Stimulated activated CD4-positive, alpha-beta T cell treated with anti-CD3 and anti-CD28 coated beads, Interleukin-2, amount 100 ng/mL, for 48 hours (primary cell): ENCODE data around the gene COBL.
"Not testable (repeated sequence)": the region's sequence is repeated elsewhere in the genome, so short reads cannot be mapped to it uniquely, and the experiment has no call there.

ENCODE experiments used
- DNase-seq, 2 donors: peaks; one replicate each; pipeline ENCODE4 v3.0.0-alpha.2; 2020

COBL gene

DNA sequence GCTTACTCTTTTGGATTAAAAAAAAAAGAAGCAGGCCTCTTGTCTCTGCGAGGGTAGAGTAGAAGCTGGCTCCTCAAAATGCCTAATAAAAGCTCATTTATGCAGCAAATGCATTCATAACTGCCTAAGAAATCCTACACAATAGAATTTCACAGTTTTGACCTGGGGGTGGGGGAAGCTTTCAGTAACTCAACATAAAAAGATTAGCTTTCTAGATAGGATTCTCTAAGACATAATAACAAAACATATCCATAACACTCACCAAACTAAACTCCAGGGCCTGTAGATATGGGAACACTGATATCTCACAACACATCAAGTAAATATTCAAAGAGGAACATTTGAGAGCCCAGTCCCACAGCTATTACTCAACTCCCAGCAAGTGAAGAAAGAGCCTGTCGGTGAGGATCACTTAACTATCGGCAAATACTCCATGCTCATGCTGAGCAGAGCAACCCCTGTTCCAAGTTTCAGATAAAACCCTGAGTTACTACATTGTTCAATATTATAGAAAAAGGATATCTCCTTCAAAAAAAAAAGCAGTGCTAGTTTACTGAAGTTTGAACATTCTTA lies 88.1 kb downstream of the COBL start:
- no peak for DNase-seq

DNA sequence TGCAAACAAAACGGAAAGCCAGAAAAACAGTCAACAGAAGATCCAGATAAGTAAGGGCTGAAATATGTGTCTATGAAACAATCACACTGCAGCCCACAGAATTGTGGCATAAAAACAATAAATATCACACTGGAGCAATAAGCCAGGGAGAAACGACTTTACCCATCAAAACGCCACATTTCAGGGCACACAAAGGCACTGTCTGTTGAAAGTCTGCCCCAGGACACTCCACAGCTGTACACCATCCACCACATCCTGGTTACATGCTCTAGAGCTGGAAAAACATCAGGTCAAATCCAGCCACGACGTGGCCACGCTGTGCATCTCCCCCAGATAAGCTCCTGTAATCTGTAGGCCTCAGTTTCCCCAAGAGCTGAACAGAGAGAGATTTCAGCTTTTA lies 88.7 kb downstream of the COBL start:
- DNase-seq, result no peak

DNA sequence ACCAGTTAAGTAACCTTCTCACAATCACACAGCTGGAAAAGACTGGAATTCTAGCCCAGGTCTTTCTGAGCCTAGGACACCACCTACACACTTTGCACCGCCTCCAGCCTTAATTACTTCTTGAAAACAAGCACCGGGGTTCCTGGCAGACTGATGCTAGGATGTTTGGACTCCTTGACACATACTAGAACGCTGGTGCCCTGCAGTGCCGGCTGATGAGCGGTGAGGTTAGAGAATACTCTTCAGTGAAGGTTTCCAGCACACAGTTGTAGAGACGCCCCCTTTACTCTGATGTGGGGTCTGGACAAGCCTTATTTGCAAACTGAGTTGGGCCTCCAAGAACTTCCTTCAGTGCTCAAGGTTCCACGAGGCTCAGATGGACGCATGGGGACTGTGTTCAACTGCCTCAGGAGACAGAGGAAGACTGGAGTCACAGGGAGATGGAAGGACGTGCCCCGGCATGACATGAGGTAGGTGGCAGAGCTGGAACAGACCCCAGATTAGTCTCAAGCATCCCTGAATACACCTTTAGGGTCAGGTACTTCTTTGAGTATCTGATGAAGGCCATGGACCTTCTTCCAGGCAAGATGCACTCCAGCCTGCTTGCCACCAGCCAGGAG lies 89.6 kb downstream of the COBL start:
- no peak for DNase-seq

DNA sequence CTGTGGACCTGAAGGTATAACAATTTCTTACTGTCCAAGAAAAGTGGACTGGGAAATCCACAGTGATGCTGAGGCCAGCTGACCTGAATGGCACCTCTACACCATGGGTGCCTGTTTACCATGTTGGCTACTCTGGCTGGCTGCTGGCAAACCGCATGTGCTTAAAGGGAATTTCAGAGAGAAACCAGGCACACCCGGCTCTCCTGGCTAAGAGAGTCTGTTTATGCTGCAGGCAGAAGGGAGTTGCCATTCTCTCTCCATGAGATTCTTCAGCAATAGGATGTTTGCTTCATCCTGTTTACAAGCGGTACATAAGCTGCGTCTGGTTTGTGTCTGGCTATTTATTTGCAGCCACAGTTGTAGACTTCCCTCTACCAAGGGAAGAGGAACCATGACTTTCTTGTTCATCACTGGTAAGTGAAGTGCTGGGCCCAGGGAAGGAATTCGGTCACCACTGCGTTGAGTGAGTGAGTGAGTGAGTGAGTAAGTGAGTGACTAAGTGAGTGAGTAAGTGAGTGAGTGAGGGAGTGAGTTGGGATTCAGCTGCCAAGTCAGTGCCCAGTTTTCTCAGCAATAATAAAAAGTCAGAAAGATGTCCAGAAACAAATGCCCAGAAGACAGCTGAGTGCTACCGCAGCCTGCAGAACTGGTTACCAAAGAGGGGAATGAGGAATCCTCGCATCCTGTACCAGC lies 90.4 kb downstream of the COBL start:
- DNase-seq, result no peak

DNA sequence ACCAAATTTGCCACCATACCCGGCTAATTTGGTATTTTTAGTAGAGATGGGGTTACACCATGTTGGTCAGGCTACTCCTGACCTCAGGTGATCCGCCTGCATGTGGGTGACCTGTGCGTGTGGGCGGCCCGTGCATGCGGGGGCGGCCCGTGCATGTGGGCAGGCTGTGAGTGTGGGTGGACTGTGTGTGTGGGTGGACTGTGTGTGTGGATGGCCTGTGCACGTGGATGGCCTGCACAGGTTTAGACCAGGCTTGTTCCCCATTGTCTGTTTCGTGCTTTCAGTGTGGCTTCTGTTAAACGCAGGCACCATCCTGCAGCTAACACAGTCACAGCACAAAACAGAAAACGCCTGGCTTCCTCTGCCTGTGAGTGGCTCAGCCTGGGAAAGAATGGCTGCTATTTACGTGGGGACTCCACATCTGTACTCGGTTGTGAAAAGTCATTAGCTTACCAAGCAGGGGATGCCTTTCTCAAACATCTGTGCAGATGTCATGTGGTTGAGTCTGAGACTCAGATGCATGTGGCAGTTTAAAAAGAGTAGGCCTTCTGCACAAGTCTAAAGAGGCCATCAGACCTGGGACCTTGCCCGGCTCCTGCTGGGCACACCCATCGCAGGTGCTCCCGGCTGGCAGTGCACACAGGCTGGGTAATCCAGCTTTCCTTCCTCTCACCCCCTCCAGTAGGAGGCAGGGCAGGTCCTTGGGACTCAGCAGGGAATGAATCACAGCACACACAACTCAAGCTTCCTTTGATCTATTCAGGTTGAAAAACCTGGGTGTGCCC lies 91.6 kb downstream of the COBL start:
- no peak for DNase-seq

DNA sequence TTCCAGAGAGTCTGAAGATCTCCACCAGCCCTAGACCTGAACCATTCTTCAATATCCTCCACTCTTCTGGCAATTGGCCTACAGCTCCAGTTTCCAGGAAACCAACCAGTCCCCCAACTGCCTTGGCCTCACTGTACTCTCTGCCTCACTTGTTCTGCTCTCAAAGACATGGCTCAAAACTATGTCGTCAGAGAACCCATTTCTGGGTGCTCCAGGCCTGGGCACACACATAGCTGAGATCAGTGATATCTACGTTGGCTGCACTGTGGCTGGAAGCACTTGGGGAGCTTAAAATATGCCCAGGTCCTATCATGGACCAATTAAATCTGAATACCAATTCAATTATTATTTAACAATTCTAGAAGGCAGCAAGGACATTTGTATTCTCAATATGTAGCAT lies 93.1 kb downstream of the COBL start:
- DNase-seq, result no peak

DNA sequence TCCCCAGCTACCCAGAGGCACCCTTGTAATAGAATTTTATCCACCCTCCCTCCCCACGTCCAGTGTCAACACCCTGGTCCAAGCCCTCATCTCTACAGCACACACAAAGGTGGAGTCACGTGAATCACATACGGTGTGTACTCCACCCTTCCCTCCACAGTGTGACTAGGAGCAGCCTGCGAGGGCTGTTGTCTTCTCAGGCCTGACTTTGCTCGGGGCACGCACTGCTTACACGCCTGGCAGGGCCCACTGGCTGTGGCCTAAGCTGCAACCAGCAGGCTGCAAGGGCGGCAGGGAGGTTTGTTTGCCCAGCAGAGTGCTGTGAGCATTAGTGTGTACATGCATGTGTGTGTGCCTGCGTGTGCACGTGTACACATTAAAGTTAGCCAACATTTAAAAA lies 93.7 kb downstream of the COBL start:
- no peak for DNase-seq

DNA sequence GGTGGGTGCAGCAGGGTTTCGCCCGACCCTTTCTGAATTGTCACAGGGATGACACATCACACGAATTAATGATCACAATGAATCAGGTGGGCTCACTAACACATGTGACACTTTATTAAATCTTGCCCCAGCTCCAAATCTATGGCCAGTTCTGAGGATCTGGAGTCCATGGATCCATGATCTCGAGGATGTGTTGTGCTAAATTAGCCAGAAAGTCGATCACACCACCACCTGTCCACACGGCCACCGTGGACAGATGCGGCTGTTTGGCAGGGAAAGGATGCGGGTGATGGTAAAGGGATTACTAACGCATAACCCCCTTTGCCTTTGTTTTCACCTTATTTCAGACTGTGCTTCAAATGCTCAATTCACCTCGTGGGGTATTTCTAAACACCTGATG lies 96.4 kb downstream of the COBL start:
- DNase-seq, result no peak

DNA sequence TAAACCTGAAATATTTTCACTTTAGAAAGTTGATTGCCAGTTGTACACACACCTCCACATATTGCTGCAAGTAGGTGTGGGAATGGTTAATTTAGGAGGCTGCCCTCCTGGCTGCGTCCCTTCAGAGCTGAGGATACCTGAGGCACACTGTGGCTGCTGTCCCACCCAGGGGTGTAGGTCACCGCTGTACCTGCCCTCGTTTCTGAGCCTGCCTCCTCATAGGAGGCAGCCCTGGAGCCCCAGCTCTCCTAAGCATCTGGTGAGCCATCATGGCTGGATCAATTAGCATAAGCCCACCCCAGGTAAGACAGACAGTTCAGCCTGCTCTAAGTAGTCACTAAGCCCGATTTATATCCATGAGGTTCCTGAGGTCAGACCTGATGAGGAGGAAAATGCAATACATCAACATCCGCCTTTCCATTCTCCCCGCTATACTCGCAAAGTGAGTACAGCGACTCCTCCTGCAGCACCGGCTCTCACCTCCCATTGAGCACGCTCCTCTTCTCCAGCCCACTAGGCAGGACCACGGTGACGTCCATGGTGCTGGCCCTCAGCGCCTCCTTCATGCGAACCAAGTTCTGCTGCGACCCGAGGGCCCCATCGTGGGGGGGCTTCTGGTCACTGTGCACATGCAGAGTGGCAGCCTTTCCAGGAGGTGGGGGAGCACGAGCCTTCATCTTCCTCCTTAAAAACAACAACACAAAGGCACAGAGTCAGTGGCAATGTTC lies 97.2 kb downstream of the COBL start:
- no peak for DNase-seq

DNA sequence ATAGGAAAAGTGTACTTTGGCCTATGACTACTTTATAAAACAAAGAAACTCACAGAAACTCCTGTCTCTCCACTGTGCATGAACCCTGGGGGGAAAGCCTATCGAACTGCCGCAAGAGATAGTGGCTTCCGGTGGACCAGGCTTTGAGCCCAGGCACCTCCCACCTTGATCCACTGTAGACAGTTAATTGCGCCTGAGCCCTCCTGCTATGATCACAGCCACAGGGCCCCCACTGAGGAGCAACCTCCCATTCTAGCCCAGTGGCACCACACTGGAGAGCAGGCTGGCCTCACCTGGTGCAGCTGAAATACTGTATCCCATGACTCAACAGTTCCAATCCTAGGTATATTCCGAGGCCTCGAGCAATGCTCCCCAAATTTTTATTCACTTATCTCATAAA lies 98.8 kb downstream of the COBL start:
- DNase-seq, result no peak

DNA sequence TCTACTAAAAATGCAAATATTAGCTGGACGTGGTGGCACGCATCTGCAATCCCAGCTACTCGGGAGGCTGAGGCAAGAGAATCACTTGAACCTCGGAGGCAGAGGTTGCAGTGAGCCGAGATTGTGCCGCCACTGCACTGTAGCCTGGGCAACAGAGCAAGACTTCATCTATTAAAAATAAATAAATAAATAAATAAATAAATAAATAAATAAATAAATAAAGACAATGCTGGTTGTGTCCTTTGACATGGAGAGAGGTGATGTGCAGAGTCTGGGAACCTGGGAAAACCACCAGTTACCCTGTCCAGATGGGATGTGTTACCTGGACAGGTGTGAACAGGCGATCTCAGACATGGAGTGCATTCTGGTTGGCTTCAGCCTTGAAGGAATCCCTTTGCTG lies 102.5 kb downstream of the COBL start:
- no peak for DNase-seq

DNA sequence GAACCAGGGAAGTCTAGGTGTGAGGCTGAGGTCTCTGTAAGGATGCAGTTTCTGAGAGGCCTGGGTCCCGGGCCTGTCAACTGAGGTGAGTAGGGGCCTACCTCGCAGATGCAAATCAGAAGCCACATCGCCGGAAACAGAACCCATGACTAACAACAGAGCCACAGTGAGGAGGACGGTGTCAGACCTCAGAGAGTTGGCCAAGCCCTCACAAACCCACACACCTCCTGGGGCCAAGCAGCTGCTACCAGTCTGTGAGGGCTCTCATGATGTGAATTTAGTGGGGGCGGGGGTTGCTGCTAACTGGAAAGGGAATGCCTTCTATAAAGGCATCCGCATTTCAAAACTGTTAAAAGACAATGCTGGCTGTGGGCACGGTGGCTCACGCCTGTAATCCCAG lies 103.0 kb downstream of the COBL start:
- DNase-seq, result no peak

DNA sequence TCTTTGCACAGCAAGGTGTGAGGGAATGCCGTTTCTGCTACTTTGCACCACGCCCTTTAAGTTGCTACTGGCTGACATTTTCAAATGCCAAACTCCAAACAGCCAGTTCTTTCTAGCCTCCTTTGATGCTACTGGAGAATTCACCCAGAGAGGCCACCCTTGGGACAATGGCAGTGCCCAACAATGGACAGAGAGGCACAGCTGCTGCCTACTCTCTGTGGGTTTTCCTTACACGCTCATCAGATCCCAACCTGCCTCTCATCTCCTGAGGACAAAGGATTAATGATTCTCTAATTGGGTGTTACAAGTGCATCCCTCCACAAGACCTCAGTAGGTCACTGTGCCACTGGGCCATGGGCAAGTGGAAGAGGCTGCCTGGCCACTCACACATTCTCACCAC lies 105.8 kb downstream of the COBL start:
- no peak for DNase-seq

DNA sequence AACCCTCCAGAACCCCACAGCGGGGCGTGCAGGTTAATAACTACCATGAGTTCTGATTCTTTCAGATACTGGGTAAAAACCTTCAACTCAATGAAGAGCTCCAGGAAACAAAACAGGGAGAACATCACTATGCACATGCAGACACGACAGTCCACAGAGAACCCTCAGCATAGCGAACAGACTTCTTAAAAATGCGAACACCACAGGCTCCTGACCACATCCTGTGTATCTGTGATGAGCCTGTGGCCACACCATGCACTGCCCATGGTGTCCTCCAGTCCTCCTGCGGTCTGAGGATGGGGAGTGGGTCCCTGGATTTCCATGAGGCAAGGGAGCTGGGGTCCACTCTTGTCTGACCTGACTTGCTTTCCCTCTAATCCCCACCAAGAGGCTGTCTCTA lies 107.2 kb downstream of the COBL start:
- DNase-seq, result no peak

DNA sequence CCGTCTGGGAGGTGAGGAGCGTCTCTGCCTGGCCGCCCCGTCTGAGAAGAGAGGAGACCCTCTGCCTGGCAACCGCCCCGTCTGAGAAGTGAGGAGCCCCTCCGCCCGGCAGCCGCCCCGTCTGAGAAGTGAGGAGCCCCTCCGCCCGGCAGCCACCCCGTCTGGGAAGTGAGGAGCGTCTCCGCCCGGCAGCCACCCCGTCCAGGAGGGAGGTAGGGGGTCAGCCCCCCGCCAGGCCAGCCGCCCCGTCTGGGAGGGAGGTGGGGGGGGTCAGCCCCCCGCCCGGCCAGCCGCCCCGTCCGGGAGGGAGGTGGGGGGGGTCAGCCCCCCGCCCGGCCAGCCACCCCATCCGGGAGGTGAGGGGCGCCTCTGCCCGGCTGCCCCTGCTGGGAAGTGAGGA lies 108.5 kb downstream of the COBL start:
- DNase-seq, result not testable (repeated sequence)

DNA sequence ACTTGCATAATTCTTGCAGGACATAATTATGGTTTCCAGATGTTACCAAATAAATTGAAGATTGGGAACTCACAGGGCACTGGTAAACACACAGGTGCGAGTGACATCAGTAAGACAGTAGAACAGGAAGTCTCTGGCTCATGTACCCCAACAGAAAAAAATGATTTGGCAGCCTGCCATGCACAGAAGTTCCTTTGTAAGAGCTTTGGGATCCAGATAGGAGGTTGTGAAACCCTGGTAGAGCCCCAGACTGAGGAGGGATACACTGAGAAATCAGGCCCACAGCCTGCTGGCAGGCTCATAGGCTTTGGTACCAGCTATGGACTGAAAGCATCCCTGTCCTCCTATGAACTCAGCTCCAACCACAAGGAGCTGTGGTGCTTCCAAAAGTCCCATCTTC lies 118.0 kb downstream of the COBL start:
- DNase-seq, result no peak

DNA sequence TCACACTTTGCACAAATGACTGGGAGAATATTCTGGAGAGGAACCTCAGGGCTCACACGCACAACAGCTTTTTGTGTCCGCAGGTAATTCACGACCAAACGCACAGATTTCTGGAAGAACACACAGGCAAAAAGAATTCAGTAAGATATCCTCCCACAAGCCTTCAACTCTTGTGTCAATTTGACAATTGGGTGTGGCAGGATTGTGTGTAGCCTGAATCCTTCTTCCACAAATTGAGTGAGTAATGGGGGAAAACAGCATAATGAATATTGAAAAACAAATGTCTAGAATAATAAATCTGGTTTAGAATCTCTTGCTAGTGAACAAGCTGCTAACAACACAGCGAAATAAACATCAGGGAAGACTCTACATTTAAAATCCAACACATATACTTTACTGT lies 125.6 kb downstream of the COBL start:
- no peak for DNase-seq

DNA sequence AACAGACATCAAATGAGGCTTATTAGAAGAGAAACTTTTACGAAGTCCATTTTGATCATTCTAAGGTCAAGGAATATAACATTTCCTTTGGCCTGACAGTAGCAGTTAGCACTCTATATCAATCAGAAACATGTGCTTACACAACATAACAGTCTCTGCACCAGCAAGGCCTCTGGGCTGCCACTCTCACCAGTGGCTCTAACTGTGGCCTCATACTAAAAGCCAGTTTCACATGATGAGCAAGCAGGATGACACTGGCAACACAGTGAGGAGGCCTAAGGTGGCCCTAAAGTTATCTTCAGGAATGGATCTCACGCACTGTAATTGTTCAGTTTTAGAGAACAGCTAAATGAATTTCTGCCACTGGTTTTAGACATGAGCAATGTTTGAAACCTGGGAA lies 126.8 kb downstream of the COBL start:
- DNase-seq, result no peak

DNA sequence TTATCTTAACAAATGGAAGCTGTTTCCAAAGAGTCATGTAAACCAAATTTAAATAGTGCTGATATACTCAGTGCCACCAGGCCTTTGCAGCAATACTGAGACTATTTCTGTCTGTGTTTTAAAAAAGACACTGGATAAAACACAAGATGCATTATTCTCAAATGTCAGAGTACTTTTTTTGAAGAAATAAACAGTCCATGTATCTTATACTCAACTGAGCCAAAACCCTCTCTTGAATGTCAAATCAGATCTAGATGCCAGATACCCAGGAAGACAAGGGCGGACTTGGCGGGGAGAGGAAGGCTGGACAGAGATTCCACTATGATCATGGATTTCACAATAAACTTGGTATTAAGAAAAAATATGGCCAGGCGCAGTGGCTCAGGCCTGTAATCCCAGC lies 127.6 kb downstream of the COBL start:
- DNase-seq, result no peak

DNA sequence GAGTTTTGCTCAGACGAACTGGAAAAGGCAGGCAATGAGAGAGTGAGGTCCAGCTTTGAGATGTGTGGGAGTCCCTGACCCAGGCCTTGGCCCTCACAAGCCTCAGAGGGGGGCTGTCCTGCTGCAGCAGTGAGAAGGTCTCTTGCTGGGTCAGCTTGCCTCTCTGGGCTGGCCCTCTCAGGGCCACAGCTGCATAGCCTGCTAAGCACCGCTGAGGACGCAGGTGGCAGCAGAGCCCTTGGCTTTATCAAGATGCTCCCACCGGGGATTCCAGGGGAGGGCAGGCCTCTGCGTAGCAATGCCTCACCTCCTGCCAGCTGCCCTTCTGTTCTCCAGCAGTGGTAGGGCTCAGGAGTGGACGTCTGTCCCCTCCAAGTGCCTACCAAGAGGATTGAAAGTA lies 128.7 kb downstream of the COBL start:
- DNase-seq, result no peak

DNA sequence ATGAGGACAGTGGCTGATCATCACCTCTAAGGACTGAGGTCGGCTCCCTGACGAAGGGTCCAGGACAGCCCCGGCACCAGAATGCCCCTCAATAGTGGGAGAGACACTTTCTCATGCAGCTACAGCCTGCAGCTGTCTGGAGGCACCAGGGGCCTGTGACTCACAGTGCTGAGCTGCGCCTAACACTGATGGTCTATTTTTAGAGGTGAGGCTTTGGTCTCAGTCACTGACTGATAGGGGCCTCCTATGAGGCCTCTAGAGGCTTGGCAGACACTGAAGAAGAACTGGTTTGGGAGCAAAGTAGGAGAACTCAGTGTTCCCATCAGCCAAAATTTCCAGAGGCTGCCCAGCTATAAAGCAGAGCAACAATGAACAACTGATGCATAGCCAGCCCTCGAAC lies 130.1 kb downstream of the COBL start:
- no peak for DNase-seq

DNA sequence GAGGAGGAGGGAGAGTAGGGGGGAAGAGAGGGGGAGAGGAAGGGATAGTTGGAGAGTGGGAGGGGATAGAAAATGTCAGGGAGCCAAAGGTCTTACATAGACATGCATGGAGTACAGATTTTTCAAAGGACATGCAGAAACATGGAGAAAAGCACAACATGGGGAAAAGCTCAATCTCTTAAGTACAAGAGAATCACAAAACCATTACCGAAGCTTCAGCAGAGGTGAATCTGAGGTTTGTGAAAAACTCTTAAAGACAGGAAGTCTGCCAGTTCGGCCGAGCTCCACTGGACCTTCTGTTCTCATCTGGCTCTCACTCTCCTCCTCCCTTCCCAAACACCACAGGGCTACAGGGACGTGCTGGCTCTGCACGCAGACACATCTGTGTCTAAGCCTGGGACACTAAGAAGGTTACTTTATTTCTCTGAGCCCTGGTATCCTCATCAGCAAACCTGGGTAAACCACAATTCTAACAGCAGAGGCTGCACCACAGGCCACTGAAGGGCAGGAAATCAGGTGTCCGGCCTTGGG lies 133.9 kb downstream of the COBL start:
- DNase-seq, result no peak

DNA sequence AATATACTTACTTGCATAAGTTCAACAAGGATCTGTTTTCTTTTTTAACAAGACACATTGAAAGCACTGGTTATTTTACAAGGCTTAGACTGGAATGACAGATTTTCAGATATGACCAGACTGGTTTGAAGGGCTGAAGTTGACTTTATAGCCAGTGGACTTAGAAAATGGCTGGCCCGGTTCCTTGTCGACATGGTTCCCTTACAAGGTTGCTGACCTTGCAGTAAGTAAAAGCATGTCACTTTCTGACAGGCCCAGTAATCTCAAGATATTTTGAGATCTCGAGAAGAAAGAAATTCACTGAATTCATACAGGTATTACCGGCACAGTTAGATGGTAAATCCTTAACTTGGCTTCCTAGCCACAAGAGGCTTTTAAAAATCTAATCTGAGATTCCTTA lies 136.5 kb downstream of the COBL start:
- DNase-seq, result no peak
